HG02970 (cell line): ENCODE results near the gene NLRX1.
"Not testable (repeated sequence)": the region's sequence is repeated elsewhere in the genome, so short reads cannot be mapped to it uniquely, and the experiment has no call there.

Experiments used
- ATAC-seq: cut with Tn5 transposase; IDR thresholded peaks from one replicate; pipeline ENCODE4 v1.9.1; 2021; ENCODE audit warnings: mild to moderate bottlenecking, moderate library complexity, moderate number of reproducible peaks; ENCODE audit not compliant: unreplicated experiment, low FRiP score

NLRX1 gene

GRCh38 chr11:119205574-119206510, 37.3 kb downstream of the NLRX1 start, which contains the start of gene CBL:
Gene CBL, plus strand, starts transcription at chr11:119206339. Its CDS starts 79 bp downstream, at chr11:119206418.
- peak; percentile 87 for ATAC-seq

- ATAC-seq, result peak; percentile 12
Observed at GRCh38 chr11:119206511-119207414, 38.2 kb downstream of the NLRX1 start.

GRCh38 chr11:119207415-119207960, 39.0 kb downstream of the NLRX1 start:
- no peak for ATAC-seq

- no peak for ATAC-seq
Observed at GRCh38 chr11:119209186-119209585, 40.7 kb downstream of the NLRX1 start.

GRCh38 chr11:119210050-119210449, 41.5 kb downstream of the NLRX1 start:
- ATAC-seq, result no peak

- no peak for ATAC-seq
Observed at GRCh38 chr11:119218141-119218878, 49.8 kb downstream of the NLRX1 start.

- ATAC-seq, result no peak
Observed at GRCh38 chr11:119222308-119222707, 53.8 kb downstream of the NLRX1 start.

- no peak for ATAC-seq
Observed at GRCh38 chr11:119222891-119223290, 54.4 kb downstream of the NLRX1 start.

- no peak for ATAC-seq
Observed at GRCh38 chr11:119223856-119224255, 55.3 kb downstream of the NLRX1 start.

GRCh38 chr11:119228535-119229287, 60.2 kb downstream of the NLRX1 start:
- ATAC-seq, result not testable (repeated sequence)

GRCh38 chr11:119229288-119229672, 60.8 kb downstream of the NLRX1 start:
- ATAC-seq, result no peak

GRCh38 chr11:119229741-119230140, 61.2 kb downstream of the NLRX1 start:
- ATAC-seq, result no peak
